Mesenchymal stem cell (in vitro differentiated cells and primary cell): ENCODE results near the gene DQX1.
A peak's percentile ranks its signal among the peaks of the same experiment; 100 is the strongest.

Source experiments
- DNase-seq: peaks from one replicate; pipeline ENCODE4 v3.0.0-alpha.2; 2013
- H2AFZ ChIP-seq: one replicate; pipeline ENCODE4 v1.6.1; 2013; ENCODE audit warnings: low read depth, mild to moderate bottlenecking, control low read depth, inconsistent platforms, low read length, moderate library complexity
- H2AK5ac ChIP-seq: 2 replicates; pipeline ENCODE4 v1.6.1; 2013; ENCODE audit warnings: low read length, moderate library complexity, mild to moderate bottlenecking, inconsistent platforms; ENCODE audit not compliant: severe bottlenecking
- H2BK120ac ChIP-seq: one replicate; pipeline ENCODE4 v1.6.1; 2013; ENCODE audit warnings: low read depth, mild to moderate bottlenecking, inconsistent platforms, low read length, moderate library complexity
- H2BK12ac ChIP-seq, 2 experiments: one replicate each; pipeline ENCODE4 v1.6.1; 2013; ENCODE audit warnings: inconsistent platforms in 2 of 2, low read length in 2 of 2, mild to moderate bottlenecking in 2 of 2, moderate library complexity in 2 of 2, control low read depth in 1 of 2
- H2BK15ac ChIP-seq: one replicate; pipeline ENCODE4 v1.6.1; 2013; ENCODE audit warnings: mild to moderate bottlenecking, low read depth, inconsistent platforms; ENCODE audit not compliant: poor library complexity, severe bottlenecking
- H2BK5ac ChIP-seq: 2 replicates; pipeline ENCODE4 v1.6.1; 2013; ENCODE audit warnings: low read depth, mild to moderate bottlenecking, low read length, control low read depth, inconsistent platforms; ENCODE audit not compliant: poor library complexity, severe bottlenecking
- H3K14ac ChIP-seq, 2 experiments: one replicate each; pipeline ENCODE4 v1.6.1; 2013; ENCODE audit warnings: inconsistent platforms in 2 of 2, low read length in 2 of 2, control low read depth in 1 of 2, mild to moderate bottlenecking in 1 of 2, moderate library complexity in 1 of 2
- H3K18ac ChIP-seq, 2 experiments: one replicate each; pipeline ENCODE4 v1.6.1; 2013; ENCODE audit warnings: inconsistent platforms in 2 of 2, low read length in 2 of 2, control low read depth in 1 of 2, low read depth in 1 of 2, mild to moderate bottlenecking in 1 of 2
- H3K23ac ChIP-seq, 2 experiments: one replicate each; pipeline ENCODE4 v1.6.1; 2013; ENCODE audit warnings: inconsistent platforms in 2 of 2, low read length in 2 of 2, mild to moderate bottlenecking in 2 of 2, moderate library complexity in 2 of 2, control low read depth in 1 of 2
- H3K27ac ChIP-seq: 2 replicates; pipeline ENCODE4 v1.5.1; 2013; ENCODE audit warnings: mild to moderate bottlenecking, moderate library complexity, low read length, control low read depth, inconsistent platforms; ENCODE audit not compliant: poor library complexity, severe bottlenecking
- H3K27me3 ChIP-seq, 2 experiments: 2 replicates each; pipeline versions ENCODE4 v1.6.1 to v1.7.0; 2013; ENCODE audit warnings: low read length in 2 of 2, mild to moderate bottlenecking in 2 of 2, moderate library complexity in 2 of 2, control low read depth in 1 of 2, inconsistent platforms in 1 of 2; ENCODE audit not compliant: control insufficient read depth in 1 of 2, insufficient read depth in 1 of 2
- H3K36me3 ChIP-seq, 2 experiments: 2 replicates each; pipeline versions ENCODE4 v1.6.1 to v1.7.0; 2013; ENCODE audit warnings: low read length in 2 of 2, control low read depth in 1 of 2, inconsistent platforms in 1 of 2, low read depth in 1 of 2, mild to moderate bottlenecking in 1 of 2; ENCODE audit not compliant: insufficient read depth in 2 of 2, control insufficient read depth in 1 of 2
- H3K4ac ChIP-seq, 2 experiments: one replicate each; pipeline ENCODE4 v1.6.1; 2013; ENCODE audit warnings: inconsistent platforms in 2 of 2, low read length in 2 of 2, mild to moderate bottlenecking in 2 of 2, moderate library complexity in 2 of 2, control low read depth in 1 of 2, low read depth in 1 of 2
- H3K4me1 ChIP-seq: 2 replicates; pipeline ENCODE4 v1.6.1; 2013; ENCODE audit warnings: low read depth, low read length, control low read depth; ENCODE audit not compliant: control insufficient read depth, insufficient read depth
- H3K4me2 ChIP-seq: 2 replicates; pipeline ENCODE4 v1.6.1; 2013; ENCODE audit warnings: low read length, mild to moderate bottlenecking, inconsistent platforms; ENCODE audit not compliant: poor library complexity, severe bottlenecking
- H3K4me3 ChIP-seq, 2 experiments: 2 replicates each; pipeline versions ENCODE4 v1.5.1 to v1.7.0; 2013; ENCODE audit warnings: low read length in 2 of 2, mild to moderate bottlenecking in 2 of 2, control low read depth in 1 of 2, low read depth in 1 of 2; ENCODE audit not compliant: insufficient read depth in 1 of 2
- H3K79me1 ChIP-seq: replicated peaks from 2 replicates; pipeline ENCODE4 v1.6.1; 2013; ENCODE audit warnings: mild to moderate bottlenecking, control low read depth, low read length, inconsistent platforms; ENCODE audit not compliant: poor library complexity, severe bottlenecking
- H3K9ac ChIP-seq: 2 replicates; pipeline ENCODE4 v1.7.0; 2013; ENCODE audit warnings: mild to moderate bottlenecking, low read length, moderate library complexity
- H3K9me3 ChIP-seq: 2 replicates; pipeline ENCODE4 v1.7.0; 2013; ENCODE audit warnings: mild to moderate bottlenecking, low read length; ENCODE audit not compliant: control insufficient read depth
- H4K8ac ChIP-seq: one replicate; pipeline ENCODE4 v1.6.1; 2013; ENCODE audit warnings: inconsistent platforms, mild to moderate bottlenecking, low read length, moderate library complexity
- H4K91ac ChIP-seq: one replicate; pipeline ENCODE4 v1.6.1; 2013; ENCODE audit warnings: mild to moderate bottlenecking, low read length, inconsistent platforms
- WGBS: methylation state at CpG from one replicate; pipeline ENCODE4 v1.1.7; 2013; ENCODE audit warnings: mixed read lengths; 5-methylcytosine and 5-hydroxymethylcytosine counted together

DQX1 gene

GRCh38 chr2:74553892-74554819 is 28.1 kb upstream of the DQX1 start, which contains the start of the genes DOK1 and LOXL3:
Gene DOK1 (plus strand): TSS chr2:74554720. CDS start chr2:74554755, 35 bp downstream.
Gene LOXL3 (minus strand): TSS chr2:74553942. CDS start chr2:74552634, 1,308 bp downstream.
- H2BK12ac ChIP-seq = peak within 1 kb of the TSS; percentile 59 to 88
- no peak within 1 kb of the TSS for H2BK5ac ChIP-seq
- peak within 1 kb of the TSS; percentile 23 for H2AK5ac ChIP-seq
- H3K79me1 ChIP-seq = peaks cover 30% of the 10 kb centered on the region
- peak within 1 kb of the TSS in 1 of 2 experiments; percentile 92 for H3K23ac ChIP-seq
- peak within 1 kb of the TSS; percentile 82 for H3K4me2 ChIP-seq
- peak within 1 kb of the TSS; percentile 18 to 81 for H3K4ac ChIP-seq
- peak within 1 kb of the TSS; percentile 92 for H4K91ac ChIP-seq
- H2BK15ac ChIP-seq = peak within 1 kb of the TSS; percentile 85
- no peaks in the 10 kb centered on the region for H3K27me3 ChIP-seq
- peaks cover 13 to 22% of the 10 kb centered on the region in 2 experiments for H3K36me3 ChIP-seq
- H2BK120ac ChIP-seq = peak within 1 kb of the TSS; percentile 91
- peak within 1 kb of the TSS; percentile 78 for H2AFZ ChIP-seq
- peak within 1 kb of the TSS; percentile 91 for H4K8ac ChIP-seq
- peak within 1 kb of the TSS; percentile 93 for H3K9ac ChIP-seq
- under 1% methylated on average over 58 of the region's 73 CpGs for WGBS
- H3K4me3 ChIP-seq = peak within 1 kb of the TSS; percentile 66 to 99
- no peaks in the 10 kb centered on the region for H3K9me3 ChIP-seq
- H3K27ac ChIP-seq = peak within 1 kb of the TSS; percentile 70
- peaks cover 26% of the 10 kb centered on the region for H3K4me1 ChIP-seq
- peak within 1 kb of the TSS; percentile 69 to 97 for H3K18ac ChIP-seq
- H3K14ac ChIP-seq = peak within 1 kb of the TSS in 1 of 2 experiments; percentile 97
- DNase-seq = peak; percentile 94

DNA sequence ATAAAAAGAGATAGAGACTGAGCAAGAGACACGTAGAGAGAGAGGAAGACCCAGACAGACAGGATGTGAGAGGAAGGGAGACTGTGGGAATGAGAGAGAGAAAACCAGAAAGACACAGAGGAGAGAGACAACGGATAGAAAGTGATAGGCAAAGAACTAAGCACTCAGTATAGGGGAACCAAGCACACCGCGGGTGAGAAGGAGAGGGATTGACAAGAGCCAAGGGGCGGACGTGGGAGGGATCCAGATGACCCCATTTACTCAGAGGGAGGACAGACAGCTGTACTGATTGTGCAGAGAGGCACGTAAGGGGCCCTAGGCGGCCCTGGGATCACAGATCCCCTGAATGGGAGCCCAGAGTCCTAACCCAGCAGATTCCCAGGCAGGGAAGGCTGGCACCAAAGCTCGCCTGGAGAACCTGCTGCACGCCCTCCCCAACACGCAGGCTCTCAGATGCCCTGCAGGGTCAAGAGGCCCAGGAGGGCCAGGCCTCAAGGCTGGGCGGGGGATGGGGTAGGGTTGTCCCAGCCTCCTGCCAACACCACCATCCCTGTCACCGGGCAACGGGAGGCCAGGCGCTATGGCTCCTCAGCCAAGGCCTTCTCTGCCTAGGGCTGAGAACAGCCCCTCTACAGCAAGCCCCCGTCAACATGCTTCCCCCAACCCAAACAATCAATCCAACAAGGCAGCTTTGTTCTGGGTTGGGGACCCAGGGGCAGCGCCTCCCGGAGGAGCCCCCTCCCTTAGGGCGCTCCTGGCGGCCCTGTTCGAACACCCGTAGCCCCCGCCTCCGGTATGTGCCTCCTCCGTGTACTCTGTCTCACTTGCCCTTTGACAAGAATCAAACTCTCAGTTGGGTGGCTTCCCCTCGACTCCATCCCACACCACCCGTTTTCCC is 27.1 kb upstream of the DQX1 start:
- Histone ChIP-seq H2BK5ac (no peak overlapping the region), H2AK5ac (peak overlapping the region; percentile 23), H2BK120ac (peak overlapping the region; percentile 45), H3K14ac (peak overlapping the region in 1 of 2 experiments; percentile 53), H3K4me3 (peak overlapping the region; percentile 66 to 99), H2BK15ac (peak overlapping the region; percentile 12), H3K4me2 (peak overlapping the region; percentile 72), H3K9ac (peak overlapping the region; percentile 93), H3K27me3 (no peaks in the 10 kb centered on the region), H4K91ac (peak overlapping the region; percentile 92), H3K36me3 (peaks cover 13 to 17% of the 10 kb centered on the region in 2 experiments), H3K27ac (peak overlapping the region; percentile 27), H3K9me3 (no peaks in the 10 kb centered on the region), H3K79me1 (peaks cover 30% of the 10 kb centered on the region), H2AFZ (peak overlapping the region; percentile 33), H4K8ac (peak overlapping the region; percentile 74), H3K4ac (peak overlapping the region in 1 of 2 experiments; percentile 67), H3K18ac (peak overlapping the region; percentile 23 to 90), H3K23ac (no peak overlapping the region), H2BK12ac (peak overlapping the region; percentile 32 to 59), H3K4me1 (peaks cover 29% of the 10 kb centered on the region)
- DNase-seq = no peak
- WGBS = 30% methylated on average over 26 of the region's 27 CpGs

DNA sequence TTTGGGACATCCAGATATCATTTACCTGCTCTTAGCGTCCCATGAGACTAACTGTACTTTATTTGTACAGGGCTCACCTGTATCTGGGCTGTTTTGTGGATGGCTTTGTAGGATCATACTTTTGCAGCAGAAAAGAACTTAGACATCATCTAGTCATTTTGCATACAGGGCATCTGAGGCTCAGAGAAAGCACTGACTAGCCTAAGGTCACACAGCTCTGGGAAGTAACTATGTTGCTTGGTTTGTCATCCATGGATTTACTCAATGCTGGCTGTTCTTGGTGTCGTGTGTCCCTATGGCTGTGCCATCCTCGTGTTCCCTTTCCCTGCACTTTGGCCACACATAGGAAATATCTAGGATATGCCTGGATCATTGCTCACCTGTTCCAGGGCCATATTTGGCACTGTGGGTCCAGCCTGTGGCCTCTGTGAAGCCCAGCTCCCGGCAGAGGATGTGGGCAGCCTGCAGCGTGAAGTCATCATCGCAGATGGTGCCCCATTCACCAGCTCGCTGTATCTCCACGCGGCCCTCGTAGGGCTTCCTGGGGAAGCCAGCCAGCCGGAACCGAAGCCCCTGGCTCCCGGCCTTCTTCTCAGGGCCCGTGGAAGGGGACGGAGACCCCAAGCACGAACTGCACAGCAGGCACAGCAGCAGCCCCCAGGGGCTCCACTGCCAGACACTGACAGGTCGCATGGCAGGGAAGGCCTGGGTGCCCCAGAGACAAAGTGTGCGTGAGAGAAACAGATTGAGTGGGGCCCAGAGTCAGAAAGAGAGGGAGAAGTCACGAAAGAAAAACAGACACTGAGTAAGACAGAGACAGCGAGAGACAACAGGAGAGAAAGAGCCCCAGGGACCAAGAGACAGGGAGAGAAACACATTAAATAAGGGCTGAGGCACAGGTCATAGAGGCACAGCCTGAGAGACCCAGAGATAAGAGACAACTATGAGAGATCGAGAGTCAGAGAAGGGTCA is 26.2 kb upstream of the DQX1 start:
- H3K9me3 ChIP-seq = no peaks in the 10 kb centered on the region
- no peak overlapping the region for H2AK5ac ChIP-seq
- no peaks in the 10 kb centered on the region for H3K27me3 ChIP-seq
- no peak overlapping the region for H3K23ac ChIP-seq
- H3K79me1 ChIP-seq = peaks cover 29% of the 10 kb centered on the region
- no peak overlapping the region for H3K4ac ChIP-seq
- no peak overlapping the region for H2BK15ac ChIP-seq
- H3K4me1 ChIP-seq = peaks cover 29% of the 10 kb centered on the region
- H2AFZ ChIP-seq = no peak overlapping the region
- H4K8ac ChIP-seq = no peak overlapping the region
- H3K18ac ChIP-seq = no peak overlapping the region
- no peak overlapping the region for H2BK5ac ChIP-seq
- H2BK120ac ChIP-seq = no peak overlapping the region
- WGBS = 88% methylated on average over 21 of the region's 21 CpGs
- no peak overlapping the region for H3K27ac ChIP-seq
- H4K91ac ChIP-seq = no peak overlapping the region
- no peak overlapping the region for H2BK12ac ChIP-seq
- no peak overlapping the region for H3K4me2 ChIP-seq
- no peak for DNase-seq
- H3K9ac ChIP-seq = peak overlapping the region; percentile 93
- peak overlapping the region in 1 of 2 experiments; percentile 99 for H3K4me3 ChIP-seq
- H3K14ac ChIP-seq = no peak overlapping the region
- H3K36me3 ChIP-seq = peaks cover 13 to 14% of the 10 kb centered on the region in 2 experiments
